ENCODE data around the gene EHF. TPM values are rescaled to one million over a fixed set of nuclear protein-coding genes. Genes with fewer than 3 reads are reported as not detected.

The EHF gene
- total RNA-seq, 1 donor from 2014 or later = not detected

DNA sequence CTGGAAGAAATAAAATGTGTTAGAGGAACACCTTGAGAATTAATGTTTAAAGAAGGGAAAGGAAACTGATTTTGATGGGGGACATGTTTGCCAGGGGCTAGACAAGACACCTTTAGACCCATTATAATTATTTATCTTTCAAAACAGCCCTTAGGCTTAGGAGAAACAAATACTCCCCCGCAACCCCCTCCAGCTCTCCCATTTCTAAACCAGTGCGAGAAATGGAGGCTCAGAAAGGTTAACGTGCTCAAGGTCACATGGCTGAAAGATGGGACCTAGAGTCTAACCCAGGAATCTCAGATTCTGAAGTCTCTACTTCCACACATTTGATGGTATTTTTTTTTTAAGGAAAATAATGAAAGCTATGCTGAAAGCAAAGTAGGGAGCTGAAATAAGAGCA is 18.0 kb downstream of the EHF start:
- Mint-ChIP-seq H3K4me3 (no peak overlapping the region), H3K27ac (no peak overlapping the region), H3K36me3 (ENCODE audit: low read depth) (no peaks in the 10 kb centered on the region), H3K9me3 (no peaks in the 10 kb centered on the region), H3K27me3 (peaks cover 54% of the 10 kb centered on the region), H3K4me1 (peaks cover 6% of the 10 kb centered on the region)
- DNase-seq = no peak
- intact Hi-C loops (cut with micrococcal nuclease) = no loop called here

DNA sequence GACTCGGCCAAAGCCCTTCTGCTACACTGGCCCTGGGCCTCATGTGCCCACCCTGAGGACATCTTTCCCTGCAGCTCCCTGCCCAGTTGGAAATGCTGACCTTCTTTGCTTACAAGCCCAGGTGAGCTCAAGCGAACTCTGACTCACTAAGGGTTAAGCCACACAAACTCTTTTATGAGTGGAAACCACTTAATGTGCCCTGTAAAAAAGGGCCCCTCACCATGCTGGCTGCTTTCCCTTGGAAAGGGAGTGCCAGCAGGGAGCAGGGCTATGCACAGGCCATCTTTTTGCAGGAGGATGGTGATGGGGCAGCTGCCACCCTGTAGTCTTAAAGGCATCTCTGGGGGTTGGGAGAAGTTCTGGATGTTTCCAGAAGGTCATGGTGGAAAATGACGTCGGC is 18.7 kb downstream of the EHF start:
- no peaks in the 10 kb centered on the region for H3K4me1 Mint-ChIP-seq
- peaks cover 59% of the 10 kb centered on the region for H3K27me3 Mint-ChIP-seq
- intact Hi-C loops (cut with micrococcal nuclease) = no loop called here
- no peaks in the 10 kb centered on the region for H3K9me3 Mint-ChIP-seq
- no peaks in the 10 kb centered on the region for H3K36me3 Mint-ChIP-seq (ENCODE audit: low read depth)
- no peak overlapping the region for H3K27ac Mint-ChIP-seq
- no peak for DNase-seq
- H3K4me3 Mint-ChIP-seq = no peak overlapping the region

DNA sequence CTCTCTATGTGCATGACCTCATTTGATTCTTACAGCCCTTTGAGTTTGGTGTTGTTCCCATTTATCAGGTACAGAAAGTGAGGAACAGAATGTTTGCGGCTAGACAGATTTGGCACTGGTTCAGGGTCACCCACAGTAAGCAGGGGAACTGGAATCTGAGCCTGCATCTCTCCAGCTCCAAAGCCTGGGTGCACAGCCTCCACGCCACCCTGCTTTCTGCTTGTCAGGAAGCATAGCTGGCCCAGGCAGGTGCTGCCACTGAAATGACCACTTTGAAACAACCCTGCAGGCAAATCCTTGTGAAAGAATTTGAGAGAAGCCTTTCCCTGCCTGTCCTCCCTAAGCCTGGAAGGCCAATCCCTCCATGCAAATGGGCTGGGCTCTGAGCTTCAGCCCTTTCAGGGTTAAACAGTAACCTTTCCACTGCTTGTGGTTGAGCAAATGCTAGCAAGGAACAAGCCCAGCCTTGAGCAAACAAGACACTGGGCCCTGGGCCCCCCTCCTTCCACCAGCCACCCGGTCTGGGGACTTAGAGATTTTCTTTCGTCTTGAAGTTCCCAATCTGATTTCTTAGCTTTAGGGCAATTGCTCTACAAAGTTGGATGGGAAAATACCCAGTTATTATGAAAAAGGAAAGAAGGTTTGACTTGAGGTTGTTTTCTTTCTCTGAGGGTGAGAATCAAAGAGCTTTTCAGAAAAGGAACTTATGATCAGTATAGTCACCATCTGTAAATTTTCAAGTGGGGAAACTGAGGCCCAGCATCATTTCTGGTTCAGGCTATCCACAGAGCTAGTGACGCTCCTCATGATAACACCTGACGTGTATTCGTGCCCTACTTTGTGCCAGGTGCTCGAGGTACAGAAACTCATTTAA is 19.4 kb downstream of the EHF start:
- H3K9me3 Mint-ChIP-seq = no peaks in the 10 kb centered on the region
- DNase-seq = no peak
- intact Hi-C loops (cut with micrococcal nuclease) = no loop called here
- H3K27ac Mint-ChIP-seq = no peak overlapping the region
- no peak overlapping the region for H3K4me3 Mint-ChIP-seq
- peaks cover 66% of the 10 kb centered on the region for H3K27me3 Mint-ChIP-seq
- no peaks in the 10 kb centered on the region for H3K36me3 Mint-ChIP-seq (ENCODE audit: low read depth)
- no peaks in the 10 kb centered on the region for H3K4me1 Mint-ChIP-seq

DNA sequence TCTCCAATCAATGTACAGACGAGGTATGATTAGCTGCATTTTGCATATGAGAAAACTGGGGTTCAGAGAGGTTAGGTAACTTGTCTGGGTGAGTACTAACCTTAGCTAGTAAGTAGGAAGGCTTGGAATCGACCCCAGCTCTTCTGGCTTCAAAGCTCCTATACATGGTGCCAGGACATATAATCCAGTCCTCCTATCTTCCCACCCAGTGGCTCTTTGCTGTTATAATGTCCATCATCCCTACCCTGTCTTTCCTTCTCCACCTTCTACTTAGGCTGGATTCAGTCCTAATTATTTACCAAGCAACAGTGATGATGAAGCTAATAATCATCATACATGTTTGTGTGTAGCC is 20.0 kb downstream of the EHF start:
- Mint-ChIP-seq H3K27ac (no peak overlapping the region), H3K36me3 (ENCODE audit: low read depth) (no peaks in the 10 kb centered on the region), H3K27me3 (peaks cover 68% of the 10 kb centered on the region), H3K9me3 (no peaks in the 10 kb centered on the region), H3K4me1 (no peaks in the 10 kb centered on the region), H3K4me3 (no peak overlapping the region)
- DNase-seq = no peak
- intact Hi-C loops (cut with micrococcal nuclease) = no loop called here

DNA sequence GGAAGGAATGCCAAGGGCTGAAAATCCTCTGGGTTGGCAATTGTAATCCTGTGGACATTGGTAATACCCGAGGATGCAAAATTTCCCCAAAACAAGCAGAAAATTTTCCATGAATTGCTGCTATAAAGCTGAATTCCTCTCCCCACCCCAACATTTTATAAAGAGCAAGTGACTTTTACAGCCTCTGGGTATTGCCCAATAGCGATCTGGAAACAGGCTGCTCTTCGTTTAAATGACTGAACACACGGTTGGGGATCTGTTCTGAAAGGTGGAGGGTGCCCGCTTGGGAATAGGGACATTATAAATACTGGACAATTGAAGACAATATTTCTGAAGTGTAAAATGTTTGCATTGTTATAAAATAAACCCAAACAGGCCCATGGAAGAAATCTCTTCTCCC is 20.6 kb downstream of the EHF start:
- Mint-ChIP-seq H3K27ac (no peak overlapping the region), H3K4me1 (no peaks in the 10 kb centered on the region), H3K9me3 (no peaks in the 10 kb centered on the region), H3K4me3 (no peak overlapping the region), H3K27me3 (peaks cover 71% of the 10 kb centered on the region), H3K36me3 (ENCODE audit: low read depth) (no peaks in the 10 kb centered on the region)
- intact Hi-C loops (cut with micrococcal nuclease) = no loop called here
- no peak for DNase-seq

DNA sequence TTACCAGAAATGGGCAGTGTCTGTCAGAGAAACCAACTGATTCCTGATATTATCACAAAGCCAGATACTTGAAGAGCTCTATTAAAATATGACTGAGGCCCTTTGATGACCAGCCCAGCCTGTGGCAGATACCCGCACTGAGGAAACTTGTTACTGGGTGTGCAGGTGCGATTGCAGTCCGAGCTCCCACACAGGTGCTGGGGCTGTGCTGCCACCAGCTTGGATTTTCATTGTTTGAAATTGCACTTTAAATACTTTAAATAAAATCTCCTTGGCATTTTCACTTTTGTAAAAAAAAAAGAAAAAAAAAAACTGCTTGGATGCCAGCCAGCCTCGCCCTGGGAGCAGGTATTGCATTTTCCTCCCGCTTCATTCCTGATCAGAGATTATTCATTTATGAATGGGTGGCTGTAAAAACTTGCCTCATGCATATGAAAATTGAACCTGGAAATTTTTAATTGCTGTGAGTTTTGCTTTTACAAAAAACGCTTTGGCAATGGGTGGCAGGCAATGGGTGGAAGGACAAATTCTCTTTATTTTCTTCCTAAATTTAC is 21.2 kb downstream of the EHF start:
- H3K36me3 Mint-ChIP-seq (ENCODE audit: low read depth) = no peaks in the 10 kb centered on the region
- no peak overlapping the region for H3K27ac Mint-ChIP-seq
- peaks cover 74% of the 10 kb centered on the region for H3K27me3 Mint-ChIP-seq
- H3K4me1 Mint-ChIP-seq = no peaks in the 10 kb centered on the region
- H3K4me3 Mint-ChIP-seq = no peak overlapping the region
- H3K9me3 Mint-ChIP-seq = no peaks in the 10 kb centered on the region
- no peak for DNase-seq
- intact Hi-C loops (cut with micrococcal nuclease) = no loop called here

DNA sequence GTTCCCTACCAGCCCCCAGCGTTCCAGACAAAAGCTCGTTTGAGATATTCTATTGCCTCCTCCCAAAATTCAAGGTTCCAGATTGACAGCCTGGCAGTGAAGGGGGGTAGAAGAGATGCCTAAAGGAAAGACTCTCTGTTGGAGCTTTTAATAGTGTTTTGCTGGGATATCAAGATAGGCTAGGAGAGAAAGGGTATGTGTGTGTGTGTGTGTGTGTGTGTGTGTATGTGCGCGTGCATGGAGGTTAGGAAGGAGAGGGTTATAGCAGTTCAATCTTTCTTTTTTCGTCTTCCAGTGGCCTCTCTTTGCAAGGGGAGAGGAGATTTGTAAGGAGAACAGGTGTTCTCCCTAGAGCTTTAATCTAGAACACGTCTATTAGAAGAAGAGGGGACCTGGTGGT is 22.0 kb downstream of the EHF start:
- H3K4me3 Mint-ChIP-seq = no peak overlapping the region
- H3K27me3 Mint-ChIP-seq = peaks cover 80% of the 10 kb centered on the region
- H3K4me1 Mint-ChIP-seq = no peaks in the 10 kb centered on the region
- no peak for DNase-seq
- H3K9me3 Mint-ChIP-seq = no peaks in the 10 kb centered on the region
- no peak overlapping the region for H3K27ac Mint-ChIP-seq
- intact Hi-C loops (cut with micrococcal nuclease) = no loop called here
- H3K36me3 Mint-ChIP-seq (ENCODE audit: low read depth) = no peaks in the 10 kb centered on the region

DNA sequence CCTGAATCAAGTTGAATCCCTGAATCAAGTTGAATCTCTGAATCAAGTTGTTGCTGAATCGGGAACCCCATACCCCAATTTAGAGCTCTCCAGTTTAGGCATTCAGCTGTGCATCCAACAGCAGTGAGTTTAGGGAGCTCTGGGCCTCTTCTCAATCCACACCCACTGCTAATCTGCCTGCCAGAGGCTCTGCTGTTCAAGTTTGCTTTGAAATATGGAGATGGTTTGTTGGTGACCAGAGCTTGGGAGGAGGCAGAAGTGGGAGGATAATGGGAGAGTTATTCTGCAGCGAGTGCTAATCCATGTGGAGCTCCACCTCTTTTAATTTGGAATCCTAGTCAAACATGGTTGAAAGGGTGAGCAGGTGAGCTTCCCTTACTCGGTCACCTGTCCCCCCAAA is 22.4 kb downstream of the EHF start:
- Mint-ChIP-seq H3K9me3 (no peaks in the 10 kb centered on the region), H3K27me3 (peaks cover 79% of the 10 kb centered on the region), H3K4me3 (no peak overlapping the region), H3K27ac (no peak overlapping the region), H3K36me3 (ENCODE audit: low read depth) (no peaks in the 10 kb centered on the region), H3K4me1 (no peaks in the 10 kb centered on the region)
- DNase-seq = no peak
- intact Hi-C loops (cut with micrococcal nuclease) = no loop called here

DNA sequence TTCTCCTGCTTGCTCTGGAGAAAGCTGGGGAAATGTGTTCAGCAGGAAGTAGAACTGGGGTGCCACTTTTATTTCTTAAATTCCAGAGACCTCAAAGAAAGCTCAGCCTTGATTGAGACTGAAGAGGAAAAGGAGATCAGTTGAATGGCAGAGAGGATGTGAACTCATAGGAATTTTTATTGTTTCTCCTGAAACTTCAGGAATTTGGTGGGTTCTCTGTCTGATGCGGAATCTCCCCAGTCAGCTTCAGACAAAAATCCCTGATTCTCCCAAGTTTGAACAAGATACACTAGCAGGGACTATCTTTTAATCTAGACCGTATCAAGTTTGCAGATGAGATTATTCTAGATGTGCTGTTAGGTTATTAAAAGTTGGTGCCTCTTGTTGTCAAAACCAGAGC is 23.0 kb downstream of the EHF start:
- no peaks in the 10 kb centered on the region for H3K9me3 Mint-ChIP-seq
- peaks cover 78% of the 10 kb centered on the region for H3K27me3 Mint-ChIP-seq
- H3K36me3 Mint-ChIP-seq (ENCODE audit: low read depth) = no peaks in the 10 kb centered on the region
- no peak overlapping the region for H3K4me3 Mint-ChIP-seq
- no peak overlapping the region for H3K27ac Mint-ChIP-seq
- intact Hi-C loops (cut with micrococcal nuclease) = no loop called here
- H3K4me1 Mint-ChIP-seq = no peaks in the 10 kb centered on the region
- no peak for DNase-seq

DNA sequence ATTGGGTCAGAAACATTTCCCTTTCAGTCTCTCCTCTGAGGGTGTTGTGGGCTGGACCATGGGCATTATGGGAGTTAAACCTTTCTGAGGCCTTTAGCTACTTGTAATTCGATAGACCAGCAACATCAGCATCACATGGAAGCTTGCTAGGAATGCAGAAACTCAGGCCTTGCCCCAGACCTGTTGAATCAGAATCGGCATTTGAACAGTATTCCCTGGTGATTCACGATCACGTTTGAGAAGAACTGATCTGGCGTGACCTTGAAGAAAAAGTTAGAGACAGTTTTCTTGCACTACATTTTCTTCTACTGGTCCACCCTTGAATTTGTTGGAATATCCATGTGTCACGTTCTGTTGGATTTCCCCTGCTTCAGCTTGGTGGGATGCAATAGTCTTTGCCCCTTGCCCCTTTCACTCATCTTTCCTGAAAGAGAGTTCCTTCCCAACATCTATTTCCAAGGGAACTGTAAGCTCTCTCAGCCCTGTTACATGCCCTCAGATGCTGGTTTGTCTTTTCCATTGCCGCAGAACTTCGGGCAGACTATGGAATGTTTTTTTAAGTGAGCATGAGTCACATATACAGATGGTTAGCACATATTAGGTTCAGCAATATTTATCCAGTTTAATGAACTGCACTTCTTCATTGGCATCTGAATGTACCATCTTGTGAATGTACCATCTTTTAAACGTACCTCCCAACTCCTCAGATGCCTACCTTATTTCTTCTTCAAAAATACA is 23.9 kb downstream of the EHF start:
- intact Hi-C loops (cut with micrococcal nuclease) = no loop called here
- Mint-ChIP-seq H3K4me3 (no peak overlapping the region), H3K9me3 (no peaks in the 10 kb centered on the region), H3K27me3 (peaks cover 74% of the 10 kb centered on the region), H3K36me3 (ENCODE audit: low read depth) (no peaks in the 10 kb centered on the region), H3K27ac (no peak overlapping the region), H3K4me1 (peaks cover under 1% of the 10 kb centered on the region)
- DNase-seq = no peak

DNA sequence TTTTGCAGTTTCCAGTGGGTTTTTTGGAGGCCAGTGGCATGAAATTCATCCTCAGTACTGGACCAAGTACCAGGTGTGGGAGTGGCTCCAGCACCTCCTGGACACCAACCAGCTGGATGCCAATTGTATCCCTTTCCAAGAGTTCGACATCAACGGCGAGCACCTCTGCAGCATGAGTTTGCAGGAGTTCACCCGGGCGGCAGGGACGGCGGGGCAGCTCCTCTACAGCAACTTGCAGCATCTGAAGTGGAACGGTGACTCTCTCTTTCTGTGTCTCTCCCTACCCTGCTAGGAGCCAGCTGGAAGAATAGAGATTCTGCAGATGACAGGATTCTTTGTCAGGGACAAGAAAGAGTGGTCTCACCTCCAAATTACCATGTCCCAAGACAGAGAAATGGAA is 25.5 kb downstream of the EHF start:
- no peak for DNase-seq
- H3K4me3 Mint-ChIP-seq = no peak overlapping the region
- intact Hi-C loops (cut with micrococcal nuclease) = no loop called here
- H3K36me3 Mint-ChIP-seq (ENCODE audit: low read depth) = no peaks in the 10 kb centered on the region
- H3K27me3 Mint-ChIP-seq = peaks cover 67% of the 10 kb centered on the region
- peaks cover 13% of the 10 kb centered on the region for H3K4me1 Mint-ChIP-seq
- no peak overlapping the region for H3K27ac Mint-ChIP-seq
- H3K9me3 Mint-ChIP-seq = no peaks in the 10 kb centered on the region

DNA sequence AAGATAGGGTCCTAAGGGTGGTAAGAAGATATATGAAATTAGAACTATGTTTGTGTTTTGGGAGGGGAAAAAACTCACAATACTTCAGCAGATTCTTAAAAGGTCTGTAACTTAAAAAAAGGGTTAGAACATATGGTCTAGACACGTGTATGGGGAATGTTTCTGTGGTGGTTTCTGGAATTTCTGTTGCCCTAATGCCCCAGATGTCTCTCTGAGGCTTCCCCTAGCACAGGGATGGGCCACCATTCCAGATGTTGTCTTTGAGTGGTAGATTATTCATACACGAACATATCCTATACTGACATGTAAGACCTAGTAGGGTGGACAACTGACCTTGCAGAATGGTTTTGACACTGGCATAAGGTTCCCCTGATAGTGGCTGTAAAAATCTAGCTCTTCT is 26.2 kb downstream of the EHF start:
- Mint-ChIP-seq H3K27me3 (peaks cover 67% of the 10 kb centered on the region), H3K4me3 (no peak overlapping the region), H3K9me3 (no peaks in the 10 kb centered on the region), H3K4me1 (peaks cover 15% of the 10 kb centered on the region), H3K36me3 (ENCODE audit: low read depth) (no peaks in the 10 kb centered on the region), H3K27ac (no peak overlapping the region)
- intact Hi-C loops (cut with micrococcal nuclease) = no loop called here
- DNase-seq = no peak

DNA sequence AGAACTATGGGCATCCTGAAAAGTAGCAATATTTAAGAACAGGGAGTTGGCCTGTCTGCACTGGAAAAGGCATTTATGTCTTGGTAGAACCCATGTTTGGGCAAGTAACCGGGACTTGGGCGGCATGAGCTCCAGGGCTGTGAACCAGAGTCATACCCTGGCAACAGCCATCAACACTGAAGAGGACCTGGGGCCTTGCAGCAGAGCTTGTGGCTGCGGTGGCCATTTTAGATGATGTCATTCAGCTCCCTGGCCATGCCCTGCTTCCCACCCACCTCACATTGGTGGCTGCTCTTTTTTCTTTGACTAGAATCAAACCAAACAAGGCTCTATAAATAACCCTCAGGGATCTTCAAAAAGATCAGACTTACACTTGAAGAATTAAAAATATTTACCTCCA is 26.6 kb downstream of the EHF start:
- no peak for DNase-seq
- peaks cover 19% of the 10 kb centered on the region for H3K4me1 Mint-ChIP-seq
- H3K36me3 Mint-ChIP-seq (ENCODE audit: low read depth) = no peaks in the 10 kb centered on the region
- H3K4me3 Mint-ChIP-seq = no peak overlapping the region
- no peak overlapping the region for H3K27ac Mint-ChIP-seq
- peaks cover 70% of the 10 kb centered on the region for H3K27me3 Mint-ChIP-seq
- intact Hi-C loops (cut with micrococcal nuclease) = no loop called here
- no peaks in the 10 kb centered on the region for H3K9me3 Mint-ChIP-seq

DNA sequence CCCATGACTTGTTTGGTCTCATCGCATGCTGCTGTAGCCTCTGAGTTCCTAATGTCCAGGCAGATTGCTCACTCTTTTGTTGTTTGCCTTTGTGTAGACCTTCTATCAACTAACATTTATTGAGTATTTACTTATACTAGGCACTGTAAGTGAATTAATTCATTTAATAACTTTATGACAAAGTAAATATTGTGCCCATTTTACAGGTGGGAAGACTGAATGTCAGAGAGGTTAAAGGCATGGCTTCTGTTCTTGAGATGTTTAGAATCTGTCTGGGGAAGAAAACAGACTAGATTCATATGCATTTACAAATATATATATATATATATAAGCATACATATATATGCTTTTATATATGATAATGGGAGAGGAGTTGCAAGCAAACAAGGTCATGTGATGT is 27.1 kb downstream of the EHF start:
- Mint-ChIP-seq H3K4me1 (peaks cover 22% of the 10 kb centered on the region), H3K27ac (no peak overlapping the region), H3K36me3 (ENCODE audit: low read depth) (no peaks in the 10 kb centered on the region), H3K4me3 (no peak overlapping the region), H3K27me3 (peaks cover 70% of the 10 kb centered on the region), H3K9me3 (no peaks in the 10 kb centered on the region)
- intact Hi-C loops (cut with micrococcal nuclease) = no loop called here
- DNase-seq = no peak

Data from activated CD4-positive, alpha-beta T cell treated with anti-CD3 and anti-CD28 coated beads, Interleukin-2, amount 10 ng/mL, durations not matched to agents 24 days and 14 days (primary cell).